A549 (cell line): Measurements from ENCODE around the gene RPL22. TPM values are rescaled to one million over a fixed set of nuclear protein-coding genes. Genes with fewer than 3 reads are reported as not detected.

Source experiments
- ATAC-seq, 2 experiments: fragments of 200-7000 bp in 1 of 2; fragments of >200 bp in 1 of 2; cut with Nextera tagmentation in 1 of 2; cut with Tn5 transposase in 1 of 2; 3 replicates each; pipeline versions ENCODE4 v1.8.0 to v1.9.1; 2018 to 2020; ENCODE audit warnings: mild to moderate bottlenecking in 1 of 2, moderate library complexity in 1 of 2
- CTCF ChIA-PET: fragments of 300-600 bp; sonication (Branson Sonifier 250); formaldehyde crosslinking; extraction: SDS; loops from one replicate; lab custom pipeline; 2021; ENCODE audit warnings: antibody characterized with exemption, inconsistent platforms; lab: Yijun Ruan, JAX
- POLR2A ChIA-PET: fragments of 350-600 bp; formaldehyde crosslinking; extraction: SDS; loops from one replicate; lab custom pipeline; 2021; ENCODE audit warnings: antibody characterized with exemption, inconsistent platforms; lab: Yijun Ruan, JAX
- DNase-seq, 2 experiments: peaks; one replicate each; pipeline versions ENCODE4 v3.0.0 to v3.0.0-alpha.2; 2011 to 2016; ENCODE audit warnings: low read depth in 1 of 2, low spot score in 1 of 2
- FAIRE-seq: peaks from 2 replicates; lab custom pipeline; 2011; peaks lifted over from hg19 to GRCh38; lab: Jason Lieb, UNC
- H3K27ac ChIP-seq, 2 experiments: fragments of >200 bp; sonication (Bioruptor Twin); formaldehyde crosslinking; 3 replicates each; pipeline ENCODE4 v1.5.1; 2016 to 2017
- H3K4me1 ChIP-seq: fragments of >200 bp; sonication (Bioruptor Twin); formaldehyde crosslinking; 3 replicates; pipeline ENCODE4 v1.6.1; 2016
- H3K4me2 ChIP-seq: fragments of >200 bp; sonication (Bioruptor Twin); formaldehyde crosslinking; 3 replicates; pipeline ENCODE4 v1.6.1; 2016
- H3K4me3 ChIP-seq: fragments of >200 bp; sonication (Bioruptor Twin); formaldehyde crosslinking; 3 replicates; pipeline ENCODE4 v1.5.1; 2016
- H3K9me3 ChIP-seq: fragments of >200 bp; sonication (Bioruptor Twin); formaldehyde crosslinking; 3 replicates; pipeline ENCODE4 v1.6.1; 2016
- CHD2 ChIP-seq: fragments of 150-350 bp; IDR thresholded peaks from 2 replicates; pipeline ENCODE4 v1.6.1; 2014; ENCODE audit warnings: low read length; ENCODE audit not compliant: partially characterized antibody
- CHD4 ChIP-seq: fragments of 200-600 bp; sonication (generic); IDR thresholded peaks from 2 replicates; pipeline ENCODE4 v1.6.1; 2016; ENCODE audit warnings: antibody characterized with exemption, mild to moderate bottlenecking, borderline replicate concordance
- EHF ChIP-seq: fragments of 250-450 bp; sonication (Bioruptor Pico); IDR thresholded peaks from 2 replicates; pipeline ENCODE4 v1.5.0; 2020; ENCODE audit warnings: mild to moderate bottlenecking
- EP300 ChIP-seq, 2 experiments: fragments of >200 bp; sonication (Bioruptor Twin); formaldehyde crosslinking; IDR thresholded peaks; 2 replicates in 1 of 2; 3 replicates in 1 of 2; pipeline ENCODE4 v1.6.1; 2016 to 2017
- ESRRA ChIP-seq: fragments of 150-350 bp; IDR thresholded peaks from 2 replicates; pipeline ENCODE4 v1.6.1; 2014; ENCODE audit warnings: mild to moderate bottlenecking, low read length, borderline replicate concordance
- FOXS1 ChIP-seq: fragments of 250-450 bp; sonication (Bioruptor Pico); IDR thresholded peaks from 2 replicates; pipeline ENCODE4 v1.5.0; 2020; ENCODE audit warnings: mild to moderate bottlenecking, moderate library complexity
- GATA3 ChIP-seq: IDR thresholded peaks from 2 replicates; pipeline ENCODE4 v1.6.1; 2012; ENCODE audit warnings: borderline replicate concordance
- HOXB5 ChIP-seq: fragments of 250-450 bp; sonication (Bioruptor Pico); IDR thresholded peaks from 2 replicates; pipeline ENCODE4 v1.5.0; 2020; ENCODE audit warnings: mild to moderate bottlenecking, moderate library complexity
- JUNB ChIP-seq: fragments of >200 bp; sonication (Bioruptor Twin); formaldehyde crosslinking; IDR thresholded peaks from 2 replicates; pipeline ENCODE4 v1.6.1; 2016
- KDM1A ChIP-seq: fragments of 200-600 bp; sonication (generic); IDR thresholded peaks from 2 replicates; pipeline ENCODE4 v1.6.1; 2016; ENCODE audit warnings: low read depth, mild to moderate bottlenecking
- KDM5A ChIP-seq: fragments of 200-600 bp; sonication (generic); IDR thresholded peaks from 2 replicates; pipeline ENCODE4 v1.6.1; 2016; ENCODE audit warnings: antibody characterized with exemption, mild to moderate bottlenecking
- MYC ChIP-seq: IDR thresholded peaks from 2 replicates; pipeline ENCODE4 v1.6.1; 2012; ENCODE audit warnings: mild to moderate bottlenecking, inconsistent platforms, low read length, improper control_type of control experiment, borderline replicate concordance
- NPAS2 ChIP-seq: fragments of 250-450 bp; sonication (Bioruptor Pico); IDR thresholded peaks from 2 replicates; pipeline ENCODE4 v1.8.0; 2022; ENCODE audit warnings: mild to moderate bottlenecking, moderate library complexity, borderline replicate concordance
- POLR2AphosphoS2 ChIP-seq: conservative IDR thresholded peaks from 2 replicates; pipeline ENCODE4 v1.6.1; 2012; ENCODE audit warnings: low read length, improper control_type of control experiment, inconsistent platforms
- RAD21 ChIP-seq, 2 experiments: fragments of >200 bp in 1 of 2; sonication (Bioruptor Twin) in 1 of 2; formaldehyde crosslinking in 1 of 2; IDR thresholded peaks in 1 of 2; conservative IDR thresholded peaks in 1 of 2; 2 replicates in 1 of 2; 3 replicates in 1 of 2; pipeline ENCODE4 v1.6.1; 2012 to 2018; ENCODE audit warnings: inconsistent platforms in 1 of 2
- SMC3 ChIP-seq: fragments of >200 bp; sonication (Bioruptor Twin); formaldehyde crosslinking; IDR thresholded peaks from 3 replicates; pipeline ENCODE4 v1.6.1; 2018; ENCODE audit warnings: inconsistent platforms
- SREBF2 ChIP-seq: fragments of 450-650 bp; IDR thresholded peaks from 2 replicates; pipeline ENCODE4 v1.6.1; 2014; ENCODE audit warnings: mild to moderate bottlenecking, moderate library complexity
- TP53 ChIP-seq: fragments of 250-450 bp; sonication (Bioruptor Pico); IDR thresholded peaks from 2 replicates; pipeline ENCODE4 v1.5.0; 2021; ENCODE audit warnings: mild to moderate bottlenecking, moderate library complexity
- WGBS: methylation state at CpG from one replicate; pipeline ENCODE4 v1.1.6; 2017; ENCODE audit errors: missing lambda C conversion rate; 5-methylcytosine and 5-hydroxymethylcytosine counted together
- polyA plus RNA-seq, 4 experiments: library from polyadenylated mRNA; depleted of rRNA in 3 of 4; stranded (reverse); fragments of >200 nt; fragmentation: RNase III in 1 of 4; extraction: RNeasy Plus Mini Kit Qiagen cat#74134 plus additional on column Dnase treatment in 1 of 4; gene quantifications; 2 replicates in 3 of 4; 3 replicates in 1 of 4; pipeline ENCODE4 v1.2.3, GENCODE V29; 2011 to 2017
- TF ChIP-seq, protein P1 (sequence below): fragments of 200-600 bp; sonication (generic); IDR thresholded peaks from 2 replicates; pipeline ENCODE4 v1.6.1; 2016; ENCODE audit warnings: antibody characterized with exemption, mild to moderate bottlenecking, moderate library complexity
- TF ChIP-seq, protein P2 (sequence below): fragments of 250-450 bp; sonication (Bioruptor Pico); IDR thresholded peaks from 2 replicates; pipeline ENCODE4 v1.5.0; 2020; ENCODE audit warnings: low read depth, mild to moderate bottlenecking, moderate library complexity
- TF ChIP-seq, protein P3 (sequence below): fragments of >200 bp; sonication (Bioruptor Twin); formaldehyde crosslinking; IDR thresholded peaks from 3 replicates; pipeline ENCODE4 v1.6.1; 2016
- TF ChIP-seq, protein P4 (sequence below): fragments of 450-650 bp; IDR thresholded peaks from 2 replicates; pipeline ENCODE4 v1.6.1; 2014; ENCODE audit warnings: antibody characterized with exemption
- TF ChIP-seq, protein P5 (sequence below): fragments of >200 bp; sonication (Bioruptor Twin); formaldehyde crosslinking; IDR thresholded peaks from 3 replicates; pipeline ENCODE4 v1.5.1; 2016
- TF ChIP-seq, protein P6 (sequence below): fragments of >200 bp; sonication (Bioruptor Twin); formaldehyde crosslinking; IDR thresholded peaks from 2 replicates; pipeline ENCODE4 v1.6.1; 2016

The RPL22 gene
- polyA plus RNA-seq, 2 of the 4 experiments (the other 2 are of a cell fraction): 373 to 377 TPM

DNA sequence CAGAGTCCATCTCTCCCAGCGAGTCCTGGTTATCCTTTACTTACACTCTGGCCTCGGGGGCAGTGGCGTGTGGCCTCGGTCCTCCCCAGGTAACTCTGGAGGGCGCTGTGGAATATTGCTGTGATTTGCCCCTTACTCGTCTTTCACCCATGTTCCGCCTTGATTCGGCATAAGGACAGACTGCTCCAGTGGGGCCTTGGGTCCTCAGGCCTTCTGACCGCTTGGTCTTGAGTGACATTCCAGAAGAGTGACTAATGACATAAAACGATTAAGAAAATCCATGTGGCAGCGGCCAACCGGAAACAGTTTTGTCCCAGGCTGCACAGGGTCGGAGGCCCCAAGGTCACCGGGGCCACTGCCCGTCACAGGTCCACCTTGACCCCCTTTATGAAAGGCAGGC is 25.3 kb upstream of the RPL22 start:
- H3K9me3 ChIP-seq: no peaks in the 10 kb centered on the region
- ChIA-PET POLR2A (interaction anchor here (1.5 kb wide), 1 partner anchor 11 kb away, joined by 6 read pairs; the partner anchor contains the start of gene ICMT), CTCF (interaction anchor here (0.6 to 1.3 kb wide), 3 partner anchors 11 to 20 kb away, joined by 3 to 8 read pairs (median 3); partner anchors contain the start of gene RNF207)
- no peak for DNase-seq
- no peak for FAIRE-seq
- peak in 1 of 2 experiments; percentile 6; a peak in 1 of 6 replicates for ATAC-seq
- WGBS: 63% methylated on average over 12 of the region's 15 CpGs
- H3K27ac ChIP-seq: no peak overlapping the region
- TF ChIP-seq TP53 (CRISPR knock-in tag) (no peak), JUNB (no peak), ESRRA (no peak), KDM5A (no peak), EHF (no peak), KDM1A (no peak), RAD21 (conservative IDR thresholded peaks at IDR 0.05 in 1 of 2, IDR thresholded peaks at IDR 0.05 in 1 of 2) (no peak), POLR2AphosphoS2 (no peak), SREBF2 (no peak), NPAS2 (no peak), EP300 (IDR thresholded peaks at IDR 0.05) (no peak), CHD4 (no peak), GATA3 (no peak)
- TF ChIP-seq, protein P1, sequence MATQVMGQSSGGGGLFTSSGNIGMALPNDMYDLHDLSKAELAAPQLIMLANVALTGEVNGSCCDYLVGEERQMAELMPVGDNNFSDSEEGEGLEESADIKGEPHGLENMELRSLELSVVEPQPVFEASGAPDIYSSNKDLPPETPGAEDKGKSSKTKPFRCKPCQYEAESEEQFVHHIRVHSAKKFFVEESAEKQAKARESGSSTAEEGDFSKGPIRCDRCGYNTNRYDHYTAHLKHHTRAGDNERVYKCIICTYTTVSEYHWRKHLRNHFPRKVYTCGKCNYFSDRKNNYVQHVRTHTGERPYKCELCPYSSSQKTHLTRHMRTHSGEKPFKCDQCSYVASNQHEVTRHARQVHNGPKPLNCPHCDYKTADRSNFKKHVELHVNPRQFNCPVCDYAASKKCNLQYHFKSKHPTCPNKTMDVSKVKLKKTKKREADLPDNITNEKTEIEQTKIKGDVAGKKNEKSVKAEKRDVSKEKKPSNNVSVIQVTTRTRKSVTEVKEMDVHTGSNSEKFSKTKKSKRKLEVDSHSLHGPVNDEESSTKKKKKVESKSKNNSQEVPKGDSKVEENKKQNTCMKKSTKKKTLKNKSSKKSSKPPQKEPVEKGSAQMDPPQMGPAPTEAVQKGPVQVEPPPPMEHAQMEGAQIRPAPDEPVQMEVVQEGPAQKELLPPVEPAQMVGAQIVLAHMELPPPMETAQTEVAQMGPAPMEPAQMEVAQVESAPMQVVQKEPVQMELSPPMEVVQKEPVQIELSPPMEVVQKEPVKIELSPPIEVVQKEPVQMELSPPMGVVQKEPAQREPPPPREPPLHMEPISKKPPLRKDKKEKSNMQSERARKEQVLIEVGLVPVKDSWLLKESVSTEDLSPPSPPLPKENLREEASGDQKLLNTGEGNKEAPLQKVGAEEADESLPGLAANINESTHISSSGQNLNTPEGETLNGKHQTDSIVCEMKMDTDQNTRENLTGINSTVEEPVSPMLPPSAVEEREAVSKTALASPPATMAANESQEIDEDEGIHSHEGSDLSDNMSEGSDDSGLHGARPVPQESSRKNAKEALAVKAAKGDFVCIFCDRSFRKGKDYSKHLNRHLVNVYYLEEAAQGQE: no peak
- TF ChIP-seq, protein P2, sequence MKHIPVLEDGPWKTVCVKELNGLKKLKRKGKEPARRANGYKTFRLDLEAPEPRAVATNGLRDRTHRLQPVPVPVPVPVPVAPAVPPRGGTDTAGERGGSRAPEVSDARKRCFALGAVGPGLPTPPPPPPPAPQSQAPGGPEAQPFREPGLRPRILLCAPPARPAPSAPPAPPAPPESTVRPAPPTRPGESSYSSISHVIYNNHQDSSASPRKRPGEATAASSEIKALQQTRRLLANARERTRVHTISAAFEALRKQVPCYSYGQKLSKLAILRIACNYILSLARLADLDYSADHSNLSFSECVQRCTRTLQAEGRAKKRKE: no peak
- TF ChIP-seq, protein P3, sequence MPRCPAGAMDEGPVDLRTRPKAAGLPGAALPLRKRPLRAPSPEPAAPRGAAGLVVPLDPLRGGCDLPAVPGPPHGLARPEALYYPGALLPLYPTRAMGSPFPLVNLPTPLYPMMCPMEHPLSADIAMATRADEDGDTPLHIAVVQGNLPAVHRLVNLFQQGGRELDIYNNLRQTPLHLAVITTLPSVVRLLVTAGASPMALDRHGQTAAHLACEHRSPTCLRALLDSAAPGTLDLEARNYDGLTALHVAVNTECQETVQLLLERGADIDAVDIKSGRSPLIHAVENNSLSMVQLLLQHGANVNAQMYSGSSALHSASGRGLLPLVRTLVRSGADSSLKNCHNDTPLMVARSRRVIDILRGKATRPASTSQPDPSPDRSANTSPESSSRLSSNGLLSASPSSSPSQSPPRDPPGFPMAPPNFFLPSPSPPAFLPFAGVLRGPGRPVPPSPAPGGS: no peak
- no peak overlapping the region for H3K4me3 ChIP-seq
- no peak overlapping the region for H3K4me2 ChIP-seq
- H3K4me1 ChIP-seq: peaks cover 8% of the 10 kb centered on the region; the same call in 2 of the 3 replicates

DNA sequence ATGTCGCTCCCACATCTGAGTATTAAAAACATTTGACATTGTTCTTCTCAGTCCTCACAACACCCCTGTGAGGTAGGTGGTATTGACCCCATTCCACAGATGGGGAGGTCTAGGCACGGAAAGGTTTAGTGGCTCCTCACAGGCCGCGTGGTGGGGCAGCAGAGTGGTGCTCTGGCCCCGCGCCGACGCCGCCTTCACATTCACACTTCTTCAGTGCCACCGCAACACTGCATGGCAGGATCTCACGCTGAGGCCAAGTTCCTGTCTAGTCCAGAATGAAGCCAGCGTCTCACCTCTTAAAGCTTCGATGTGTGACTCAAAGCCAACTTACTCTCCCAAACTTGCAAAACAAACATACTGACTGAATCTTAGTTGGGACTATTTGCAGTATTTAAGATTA is 24.2 kb upstream of the RPL22 start:
- no peak overlapping the region for H3K27ac ChIP-seq
- no peak overlapping the region for H3K4me2 ChIP-seq
- H3K4me3 ChIP-seq: no peak overlapping the region
- H3K9me3 ChIP-seq: no peaks in the 10 kb centered on the region
- no peak for FAIRE-seq
- TF ChIP-seq FOXS1 (CRISPR knock-in tag) (no peak), SMC3 (no peak), CHD2 (no peak), KDM5A (no peak), HOXB5 (no peak), MYC (no peak)
- TF ChIP-seq, protein P2: no peak
- TF ChIP-seq, protein P4, sequence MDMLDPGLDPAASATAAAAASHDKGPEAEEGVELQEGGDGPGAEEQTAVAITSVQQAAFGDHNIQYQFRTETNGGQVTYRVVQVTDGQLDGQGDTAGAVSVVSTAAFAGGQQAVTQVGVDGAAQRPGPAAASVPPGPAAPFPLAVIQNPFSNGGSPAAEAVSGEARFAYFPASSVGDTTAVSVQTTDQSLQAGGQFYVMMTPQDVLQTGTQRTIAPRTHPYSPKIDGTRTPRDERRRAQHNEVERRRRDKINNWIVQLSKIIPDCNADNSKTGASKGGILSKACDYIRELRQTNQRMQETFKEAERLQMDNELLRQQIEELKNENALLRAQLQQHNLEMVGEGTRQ: no peak
- TF ChIP-seq, protein P5, sequence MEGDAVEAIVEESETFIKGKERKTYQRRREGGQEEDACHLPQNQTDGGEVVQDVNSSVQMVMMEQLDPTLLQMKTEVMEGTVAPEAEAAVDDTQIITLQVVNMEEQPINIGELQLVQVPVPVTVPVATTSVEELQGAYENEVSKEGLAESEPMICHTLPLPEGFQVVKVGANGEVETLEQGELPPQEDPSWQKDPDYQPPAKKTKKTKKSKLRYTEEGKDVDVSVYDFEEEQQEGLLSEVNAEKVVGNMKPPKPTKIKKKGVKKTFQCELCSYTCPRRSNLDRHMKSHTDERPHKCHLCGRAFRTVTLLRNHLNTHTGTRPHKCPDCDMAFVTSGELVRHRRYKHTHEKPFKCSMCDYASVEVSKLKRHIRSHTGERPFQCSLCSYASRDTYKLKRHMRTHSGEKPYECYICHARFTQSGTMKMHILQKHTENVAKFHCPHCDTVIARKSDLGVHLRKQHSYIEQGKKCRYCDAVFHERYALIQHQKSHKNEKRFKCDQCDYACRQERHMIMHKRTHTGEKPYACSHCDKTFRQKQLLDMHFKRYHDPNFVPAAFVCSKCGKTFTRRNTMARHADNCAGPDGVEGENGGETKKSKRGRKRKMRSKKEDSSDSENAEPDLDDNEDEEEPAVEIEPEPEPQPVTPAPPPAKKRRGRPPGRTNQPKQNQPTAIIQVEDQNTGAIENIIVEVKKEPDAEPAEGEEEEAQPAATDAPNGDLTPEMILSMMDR: no peak
- TF ChIP-seq, protein P6, sequence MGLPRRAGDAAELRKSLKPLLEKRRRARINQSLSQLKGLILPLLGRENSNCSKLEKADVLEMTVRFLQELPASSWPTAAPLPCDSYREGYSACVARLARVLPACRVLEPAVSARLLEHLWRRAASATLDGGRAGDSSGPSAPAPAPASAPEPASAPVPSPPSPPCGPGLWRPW: no peak
- ChIA-PET POLR2A (interaction anchor here (1.5 kb wide), 1 partner anchor 12 kb away, joined by 6 read pairs; the partner anchor contains the start of gene ICMT), CTCF (interaction anchor here (1.0 to 1.3 kb wide), 3 partner anchors 11 to 21 kb away, joined by 4 to 8 read pairs (median 4); partner anchors contain the start of gene RNF207)
- ATAC-seq: no peak
- H3K4me1 ChIP-seq: peaks cover 8% of the 10 kb centered on the region; the same call in 2 of the 3 replicates
- 93% methylated on average over 13 of the region's 13 CpGs for WGBS
- DNase-seq: no peak
